ENCODE measurements around the gene CCL11. TPM values are rescaled to one million over a fixed set of nuclear protein-coding genes. Genes with fewer than 3 reads are reported as not detected.

The CCL11 gene
- total RNA-seq, 2 experiments from 2014 or later: not detected

- no peak overlapping the region for H3K4me2 ChIP-seq (ENCODE audit: low read length)
- H2AFZ ChIP-seq (ENCODE audit: low read length): no peak overlapping the region
- no peaks in the 10 kb centered on the region for H3K4me1 ChIP-seq (ENCODE audit: insufficient read depth, low read length, poor library complexity, severe bottlenecking)
- H3K79me2 ChIP-seq (ENCODE audit: insufficient read depth, low read depth, low read length): no peaks in the 10 kb centered on the region
- H3K27ac ChIP-seq (ENCODE audit: low read depth, low read length, poor library complexity, severe bottlenecking): no peak overlapping the region
- intact Hi-C loops (cut with micrococcal nuclease; ENCODE audit: unreplicated experiment): loop anchor here (10.0 kb wide), 1 partner anchor 74 kb away; no protein-coding TSS in a partner anchor
- ChIA-PET POLR2A (no interaction called here), CTCF (ENCODE audit: unreplicated experiment) (no interaction called here)
- no peak overlapping the region for H3K4me3 ChIP-seq (ENCODE audit: low read depth, low read length, poor library complexity, severe bottlenecking)
- H3K9me2 ChIP-seq (ENCODE audit: insufficient read depth, low read length): no peaks in the 10 kb centered on the region
- no TSS peak for BruUV-seq (replicated peaks)
- DNase-seq (ENCODE audit: low spot score): no peak
- H3K9me3 ChIP-seq (ENCODE audit: low read length): no peaks in the 10 kb centered on the region
- TF ChIP-seq EZH2phosphoT487 (IDR thresholded peaks at IDR 0.05; ENCODE audit: borderline replicate concordance, low read depth, low read length) (no peak), CTCF (conservative IDR thresholded peaks at IDR 0.05; ENCODE audit: low read length) (no peak)
- H4K20me1 ChIP-seq (ENCODE audit: insufficient read depth, low read length): no peaks in the 10 kb centered on the region
- no peaks in the 10 kb centered on the region for H3K36me3 ChIP-seq (ENCODE audit: insufficient read depth, low read length)
Observed at GRCh38 chr17:34260861-34261260, 24.7 kb upstream of the CCL11 start.

- Histone ChIP-seq H2AFZ (ENCODE audit: low read length) (no peak overlapping the region), H4K20me1 (ENCODE audit: insufficient read depth, low read length) (no peaks in the 10 kb centered on the region), H3K27ac (ENCODE audit: low read depth, low read length, poor library complexity, severe bottlenecking) (no peak overlapping the region), H3K4me3 (ENCODE audit: low read depth, low read length, poor library complexity, severe bottlenecking) (no peak overlapping the region), H3K9me3 (ENCODE audit: low read length) (no peaks in the 10 kb centered on the region), H3K79me2 (ENCODE audit: insufficient read depth, low read depth, low read length) (no peaks in the 10 kb centered on the region), H3K4me2 (ENCODE audit: low read length) (no peak overlapping the region), H3K9me2 (ENCODE audit: insufficient read depth, low read length) (no peaks in the 10 kb centered on the region), H3K4me1 (ENCODE audit: insufficient read depth, low read length, poor library complexity, severe bottlenecking) (no peaks in the 10 kb centered on the region), H3K36me3 (ENCODE audit: insufficient read depth, low read length) (no peaks in the 10 kb centered on the region)
- ChIA-PET CTCF (ENCODE audit: unreplicated experiment) (no interaction called here), POLR2A (no interaction called here)
- intact Hi-C loops (cut with micrococcal nuclease; ENCODE audit: unreplicated experiment): loop anchor here (10.0 kb wide), 1 partner anchor 73 kb away; no protein-coding TSS in a partner anchor
- TF ChIP-seq CTCF (conservative IDR thresholded peaks at IDR 0.05; ENCODE audit: low read length) (no peak), EZH2phosphoT487 (IDR thresholded peaks at IDR 0.05; ENCODE audit: borderline replicate concordance, low read depth, low read length) (no peak)
- no TSS peak for BruUV-seq (replicated peaks)
- no peak for DNase-seq (ENCODE audit: low spot score)
Observed at GRCh38 chr17:34261568-34262337, 23.8 kb upstream of the CCL11 start.

- Histone ChIP-seq H2AFZ (ENCODE audit: low read length) (no peak overlapping the region), H3K36me3 (ENCODE audit: insufficient read depth, low read length) (no peaks in the 10 kb centered on the region), H3K9me2 (ENCODE audit: insufficient read depth, low read length) (no peaks in the 10 kb centered on the region), H3K4me3 (ENCODE audit: low read depth, low read length, poor library complexity, severe bottlenecking) (no peak overlapping the region), H3K27ac (ENCODE audit: low read depth, low read length, poor library complexity, severe bottlenecking) (no peak overlapping the region), H4K20me1 (ENCODE audit: insufficient read depth, low read length) (no peaks in the 10 kb centered on the region), H3K4me1 (ENCODE audit: insufficient read depth, low read length, poor library complexity, severe bottlenecking) (no peaks in the 10 kb centered on the region), H3K9me3 (ENCODE audit: low read length) (no peaks in the 10 kb centered on the region), H3K4me2 (ENCODE audit: low read length) (no peak overlapping the region), H3K79me2 (ENCODE audit: insufficient read depth, low read depth, low read length) (no peaks in the 10 kb centered on the region)
- TF ChIP-seq EZH2phosphoT487 (IDR thresholded peaks at IDR 0.05; ENCODE audit: borderline replicate concordance, low read depth, low read length) (no peak), CTCF (conservative IDR thresholded peaks at IDR 0.05; ENCODE audit: low read length) (no peak)
- POLR2A ChIA-PET: interaction anchor here (0.6 kb wide), 1 partner anchor 521 kb away, joined by 3 read pairs; no protein-coding TSS in a partner anchor
- intact Hi-C loops (cut with micrococcal nuclease; ENCODE audit: unreplicated experiment): loop anchor here (10.0 kb wide), 1 partner anchor 69 kb away; no protein-coding TSS in a partner anchor
- CTCF ChIA-PET (ENCODE audit: unreplicated experiment): no interaction called here
- DNase-seq (ENCODE audit: low spot score): no peak
- no TSS peak for BruUV-seq (replicated peaks)
Observed at GRCh38 chr17:34265711-34266110, 19.8 kb upstream of the CCL11 start.
